Loucy (cell line): ENCODE data around the gene MARS1.
"Not testable (repeated sequence)": the region's sequence is repeated elsewhere in the genome, so short reads cannot be mapped to it uniquely, and the experiment has no call there.

Experiments
- CTCF ChIP-seq: fragments of 200-600 bp; sonication (generic); conservative IDR thresholded peaks from 2 replicates; pipeline ENCODE4 v1.5.1; 2014; ENCODE audit warnings: mild to moderate bottlenecking, antibody characterized with exemption, low read length
- EZH2phosphoT487 ChIP-seq: fragments of 200-600 bp; IDR thresholded peaks from 2 replicates; pipeline ENCODE4 v1.6.1; 2018; ENCODE audit warnings: antibody characterized with exemption, mild to moderate bottlenecking, moderate library complexity, borderline replicate concordance

GRCh38 chr12:57513677-57514076 is 25.8 kb downstream of the MARS1 start:
- not testable (repeated sequence) for TF ChIP-seq EZH2phosphoT487, CTCF
